Activated naive CD8-positive, alpha-beta T cell treated with anti-CD3 and anti-CD28 coated beads, Interleukin-2, amount 50 U/mL, for 16 hours (primary cell): ENCODE measurements around the gene SLC4A5.

Experiments used
- DNase-seq: peaks from one replicate; pipeline ENCODE4 v3.0.0-alpha.2; 2020; ENCODE audit warnings: low read depth, low spot score

SLC4A5 gene

GRCh38 chr2:74313497-74313896 lies 29.7 kb downstream of the SLC4A5 start:
- DNase-seq = no peak

GRCh38 chr2:74312913-74313312 lies 30.3 kb downstream of the SLC4A5 start:
- no peak for DNase-seq

GRCh38 chr2:74307720-74308119 lies 35.5 kb downstream of the SLC4A5 start:
- no peak for DNase-seq

- no peak for DNase-seq
Measured at GRCh38 chr2:74304332-74305148, 38.7 kb downstream of the SLC4A5 start.

GRCh38 chr2:74302865-74303264 lies 40.4 kb downstream of the SLC4A5 start:
- no peak for DNase-seq

GRCh38 chr2:74301262-74301661 lies 42.0 kb downstream of the SLC4A5 start:
- no peak for DNase-seq

GRCh38 chr2:74300506-74300905 lies 42.7 kb downstream of the SLC4A5 start:
- DNase-seq = no peak

GRCh38 chr2:74297950-74298349 lies 45.3 kb downstream of the SLC4A5 start:
- no peak for DNase-seq

- DNase-seq = no peak
Measured at GRCh38 chr2:74297391-74297790, 45.8 kb downstream of the SLC4A5 start.

- DNase-seq = no peak
Measured at GRCh38 chr2:74293191-74293991, 49.8 kb downstream of the SLC4A5 start.

GRCh38 chr2:74292751-74293150 lies 50.5 kb downstream of the SLC4A5 start:
- DNase-seq = no peak

GRCh38 chr2:74291886-74292621 lies 51.2 kb downstream of the SLC4A5 start:
- DNase-seq = no peak

- DNase-seq = no peak
Measured at GRCh38 chr2:74291218-74291544, 52.0 kb downstream of the SLC4A5 start.

GRCh38 chr2:74290466-74291217 lies 52.6 kb downstream of the SLC4A5 start:
- DNase-seq = no peak

- no peak for DNase-seq
Measured at GRCh38 chr2:74290066-74290465, 53.1 kb downstream of the SLC4A5 start.

- no peak for DNase-seq
Measured at GRCh38 chr2:74286725-74287124, 56.5 kb downstream of the SLC4A5 start.

- no peak for DNase-seq
Measured at GRCh38 chr2:74281141-74281975, 61.9 kb downstream of the SLC4A5 start.

- DNase-seq = no peak
Measured at GRCh38 chr2:74278694-74279093, 64.5 kb downstream of the SLC4A5 start.

GRCh38 chr2:74278176-74278575 lies 65.0 kb downstream of the SLC4A5 start:
- DNase-seq = no peak

GRCh38 chr2:74275228-74275627 lies 68.0 kb downstream of the SLC4A5 start:
- no peak for DNase-seq

- DNase-seq = no peak
Measured at GRCh38 chr2:74269667-74270066, 73.5 kb downstream of the SLC4A5 start.
